Hepatic stellate cell (primary cell): ENCODE data around the gene MACROD2.
"Not testable (repeated sequence)": the region's sequence is repeated elsewhere in the genome, so short reads cannot be mapped to it uniquely, and the experiment has no call there.

Source experiments
- DNase-seq: peaks from one replicate; pipeline ENCODE4 v3.0.0; 2011; ENCODE audit warnings: low spot score

The MACROD2 gene

GRCh38 chr20:14956026-14956425, 960.7 kb downstream of the MACROD2 start:
- no peak for DNase-seq

GRCh38 chr20:14956538-14956937, 961.2 kb downstream of the MACROD2 start:
- DNase-seq: no peak

- DNase-seq: no peak
Observed at GRCh38 chr20:14957402-14957801, 962.1 kb downstream of the MACROD2 start.

- DNase-seq: no peak
Observed at GRCh38 chr20:14958626-14959025, 963.3 kb downstream of the MACROD2 start.

- no peak for DNase-seq
Observed at GRCh38 chr20:14959506-14960475, 964.5 kb downstream of the MACROD2 start.

- DNase-seq: no peak
Observed at GRCh38 chr20:14960831-14961230, 965.5 kb downstream of the MACROD2 start.

DNA sequence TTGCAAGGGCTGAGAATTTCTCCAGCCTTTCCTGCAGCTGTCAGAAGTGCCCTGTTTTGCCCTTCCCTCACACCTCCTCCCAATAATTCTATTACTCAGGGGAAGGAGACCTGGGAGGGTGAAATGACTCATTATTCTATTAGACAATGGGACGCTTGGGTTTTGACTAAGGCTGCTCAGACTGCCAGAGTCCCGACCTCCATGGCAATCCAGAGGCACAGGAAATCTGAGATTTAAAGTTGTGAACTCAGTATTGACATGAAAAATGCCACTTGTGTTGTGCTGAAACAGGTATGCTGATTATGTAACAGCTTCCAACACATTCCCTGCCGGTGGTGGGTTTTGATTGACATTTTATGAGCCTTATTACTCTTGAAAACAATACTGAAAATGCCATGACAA, 967.9 kb downstream of the MACROD2 start:
- DNase-seq: no peak

DNA sequence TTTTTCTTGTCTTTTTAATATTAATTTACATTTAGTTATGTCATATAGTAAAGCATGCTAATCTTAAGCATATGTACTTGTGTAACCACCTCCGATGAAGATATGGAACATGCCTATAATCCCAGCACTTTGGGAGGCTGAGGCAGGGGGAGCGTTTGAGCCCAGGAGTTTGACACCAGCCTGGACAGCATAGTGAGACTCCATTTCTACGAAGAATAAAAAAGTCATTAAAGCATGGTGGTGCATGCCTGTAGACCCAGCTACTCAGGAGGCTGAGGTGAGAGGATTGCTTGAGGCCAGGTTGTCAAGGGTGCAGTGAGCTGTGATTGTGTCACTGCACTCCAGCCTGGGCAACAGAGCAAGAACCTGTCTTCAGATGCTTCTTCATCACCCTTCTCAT, 970.9 kb downstream of the MACROD2 start:
- DNase-seq: no peak

GRCh38 chr20:14966808-14967207, 971.5 kb downstream of the MACROD2 start:
- no peak for DNase-seq

- no peak for DNase-seq
Observed at GRCh38 chr20:14972256-14972655, 976.9 kb downstream of the MACROD2 start.

GRCh38 chr20:14972690-14973089, 977.4 kb downstream of the MACROD2 start:
- DNase-seq: no peak

- no peak for DNase-seq
Observed at GRCh38 chr20:14979453-14979986, 984.2 kb downstream of the MACROD2 start.

DNA sequence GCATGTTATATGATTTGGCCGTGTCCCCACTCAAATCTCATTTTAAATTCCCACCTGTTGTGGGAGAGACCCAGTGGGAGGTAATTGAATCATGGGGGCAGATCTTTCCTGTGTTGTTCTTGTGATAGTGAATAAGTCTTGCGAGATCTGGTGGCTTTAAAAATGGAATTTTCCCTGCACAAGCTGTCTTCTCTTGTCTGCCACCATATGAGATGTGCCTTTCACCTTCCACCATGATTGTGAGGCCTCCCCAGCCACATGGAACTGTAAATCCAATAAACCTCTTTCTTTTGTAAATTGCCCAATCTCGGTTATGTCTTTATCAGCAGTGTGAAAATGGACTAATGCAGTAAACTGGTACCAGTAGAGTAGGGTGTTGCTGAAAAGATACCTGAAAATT, 986.2 kb downstream of the MACROD2 start:
- DNase-seq: not testable (repeated sequence)

DNA sequence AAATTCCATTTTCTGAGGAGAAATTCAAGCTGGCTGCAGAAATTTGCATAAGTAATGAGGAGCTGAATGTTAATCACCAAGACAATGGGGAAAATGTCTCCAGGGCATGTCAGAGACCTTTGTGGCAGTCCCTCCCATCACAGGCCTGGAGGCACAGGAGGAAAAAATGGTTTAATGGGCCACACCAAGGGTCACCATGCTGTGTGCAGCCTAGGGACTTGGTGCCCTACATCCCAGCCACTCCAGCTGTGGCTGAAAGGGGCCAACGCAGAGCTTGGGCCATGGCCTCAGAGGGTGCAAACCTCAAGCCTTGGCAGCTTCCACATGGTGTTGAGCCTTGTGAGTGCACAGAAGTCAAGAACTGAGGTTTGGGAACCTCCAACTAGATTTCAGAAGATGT, 987.0 kb downstream of the MACROD2 start:
- DNase-seq: not testable (repeated sequence)

DNA sequence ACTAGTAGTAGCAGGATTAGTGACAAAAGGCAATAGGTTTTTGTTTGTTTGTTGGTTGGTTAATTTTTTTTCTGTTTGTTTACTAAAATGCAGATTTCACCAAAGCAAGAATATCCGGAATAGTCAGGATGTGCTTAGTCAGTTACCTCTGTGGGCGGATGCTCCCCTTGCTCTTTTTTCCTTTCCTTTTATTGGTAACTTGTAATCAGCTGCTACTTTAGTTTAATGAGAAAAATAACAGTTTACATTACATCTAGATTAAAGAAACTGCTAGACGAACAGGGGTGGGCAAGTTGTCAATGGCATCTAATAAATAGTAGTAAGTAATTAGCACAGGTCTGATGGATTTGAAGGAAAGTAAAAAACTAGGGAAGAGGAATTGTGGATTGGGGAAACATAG, 989.0 kb downstream of the MACROD2 start:
- no peak for DNase-seq

DNA sequence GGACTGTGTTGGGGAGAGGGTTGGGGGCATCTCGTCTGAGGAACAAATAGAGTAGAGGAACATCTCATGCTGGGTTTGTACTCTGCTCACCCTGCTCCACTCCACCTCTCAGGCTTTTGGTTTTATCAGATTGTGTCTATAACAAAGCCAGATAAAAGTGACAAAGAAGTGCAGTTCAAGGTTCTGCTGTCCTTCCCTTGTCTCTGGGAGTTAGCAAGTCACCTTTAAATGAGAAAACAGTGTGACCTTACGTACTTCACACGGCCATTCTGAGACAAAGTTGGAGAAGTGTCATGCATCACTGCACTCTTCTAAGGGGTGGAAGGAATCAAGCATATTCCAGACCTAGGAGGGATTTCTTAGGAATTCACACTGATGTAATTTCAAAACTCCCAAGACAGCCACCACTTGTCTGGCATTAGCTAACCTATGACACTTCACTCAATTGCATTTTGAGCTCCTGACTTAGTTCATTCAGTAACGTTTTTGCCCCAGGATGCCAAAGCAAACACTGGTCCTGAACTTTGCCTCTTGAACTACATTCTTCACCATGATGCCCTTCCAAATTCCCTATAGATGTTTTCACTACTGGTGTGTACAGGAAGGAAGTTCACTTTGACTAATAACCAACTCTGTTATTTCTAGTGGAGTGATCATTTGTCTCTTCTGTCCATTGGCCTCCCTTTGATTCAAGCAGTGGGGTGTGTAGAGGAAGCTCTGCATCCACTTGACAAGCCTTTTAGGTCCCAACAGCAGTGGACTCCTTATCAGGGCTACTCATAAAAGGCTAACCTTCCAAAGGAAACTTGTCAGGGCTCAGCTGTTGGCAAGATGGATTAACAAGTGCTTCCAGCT, 989.7 kb downstream of the MACROD2 start:
- no peak for DNase-seq

DNA sequence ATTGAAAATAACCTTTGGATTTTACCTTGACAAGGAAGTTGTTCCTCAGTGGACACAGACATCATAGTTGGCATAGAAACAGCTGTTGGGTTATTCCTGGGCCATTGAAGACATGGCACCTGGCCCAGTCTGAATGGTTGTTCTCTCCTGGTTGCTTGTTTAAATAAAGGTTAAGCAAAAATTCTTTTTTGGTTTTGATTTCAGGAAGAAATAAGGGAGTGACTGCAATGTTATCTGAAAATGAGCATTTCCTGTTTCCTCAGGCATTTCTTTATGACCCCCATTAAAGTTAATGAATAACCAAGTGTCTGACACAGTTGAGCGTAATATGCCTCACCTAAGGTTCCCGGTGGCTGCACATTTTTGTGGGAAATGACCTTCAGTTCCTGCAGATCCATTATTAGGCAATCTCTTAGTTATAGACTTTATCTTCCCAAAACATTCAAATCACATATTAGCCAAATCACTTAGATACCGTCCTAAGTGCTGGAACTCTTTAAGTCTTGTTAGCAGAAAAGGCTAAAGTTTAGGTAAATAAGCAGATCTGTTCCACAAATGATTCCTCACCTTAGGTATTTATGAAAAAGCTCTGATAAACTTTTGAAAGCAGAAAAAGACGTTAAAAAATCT, 990.8 kb downstream of the MACROD2 start:
- no peak for DNase-seq

GRCh38 chr20:14986656-14987055, 991.3 kb downstream of the MACROD2 start:
- no peak for DNase-seq

DNA sequence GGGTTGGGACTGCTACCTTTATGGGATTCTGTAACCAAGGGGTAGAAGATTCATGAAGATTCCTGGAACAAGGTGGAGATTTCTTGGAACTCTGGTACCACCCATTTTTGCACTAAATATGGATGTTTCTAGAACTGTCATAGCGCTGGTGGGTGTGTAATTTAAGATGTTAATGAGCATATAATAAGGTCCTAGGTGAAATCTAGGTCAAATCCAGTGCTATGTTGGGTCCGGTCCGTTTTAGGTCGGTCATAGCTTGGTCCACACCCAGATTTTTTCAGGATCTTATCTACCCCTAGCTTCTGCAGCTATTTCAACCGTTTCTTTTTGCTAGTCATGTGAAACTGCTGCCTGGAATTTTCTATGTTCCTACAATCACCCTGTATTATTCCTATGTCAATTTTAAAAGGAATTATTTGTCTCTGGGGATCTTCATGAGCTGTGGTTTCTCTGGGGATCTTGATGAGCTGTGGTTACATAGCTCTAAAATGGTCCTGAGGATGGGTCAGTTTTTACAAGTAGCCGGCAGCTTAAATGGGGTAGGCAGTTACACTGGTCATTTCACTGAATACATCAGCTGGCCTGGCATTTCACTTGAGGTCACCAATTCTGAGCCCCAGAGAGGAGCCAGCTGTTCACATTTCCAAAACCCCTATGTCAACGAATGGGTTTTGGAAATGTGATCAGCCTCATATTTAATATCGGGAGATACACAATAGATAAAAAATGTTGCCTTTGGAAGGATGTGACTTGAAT, 994.4 kb downstream of the MACROD2 start:
- DNase-seq: no peak

DNA sequence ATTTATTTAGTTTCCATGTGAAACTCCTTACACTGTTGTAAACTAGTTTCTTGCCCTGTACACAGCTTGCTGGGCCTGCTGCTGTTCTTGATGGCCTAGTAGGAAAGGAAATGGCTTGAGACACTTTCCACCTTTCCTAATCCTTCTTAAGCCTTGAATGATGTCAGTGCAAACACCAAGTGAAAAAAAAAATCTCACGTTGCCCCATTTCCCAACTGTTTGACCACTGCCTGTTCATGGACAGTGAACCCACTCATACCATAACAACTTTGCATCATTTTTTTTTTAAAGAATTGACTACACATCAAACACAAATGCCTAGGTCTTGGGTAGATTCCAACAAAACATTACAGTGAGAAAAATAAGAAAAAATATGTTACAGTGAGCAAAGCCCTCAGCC, 995.7 kb downstream of the MACROD2 start:
- no peak for DNase-seq

- DNase-seq: no peak
Observed at GRCh38 chr20:14992153-14992552, 996.8 kb downstream of the MACROD2 start.
